Psoas muscle (tissue), 8 donors: Measurements from ENCODE around the gene ZNF830. TPM values are rescaled to one million over a fixed set of nuclear protein-coding genes. Genes with fewer than 3 reads are reported as not detected.
"Not testable (repeated sequence)": the region's sequence is repeated elsewhere in the genome, so short reads cannot be mapped to it uniquely, and the experiment has no call there.

Experiments used
- ATAC-seq, 4 donors: fragments of 200-7000 bp; cut with Tn5 transposase; one replicate each; pipeline ENCODE4 v1.9.1; 2020; ENCODE audit warnings: moderate library complexity in 3 of 4, mild to moderate bottlenecking in 2 of 4
- DNase-seq, 2 donors: peaks; one replicate each; pipeline ENCODE4 v3.0.0-alpha.2; 2020
- H3K27ac ChIP-seq: fragments of 200-600 bp; one replicate; pipeline ENCODE4 v1.8.0; 2022
- H3K27me3 ChIP-seq, 3 donors: fragments of 200-600 bp in 1 of 3; one replicate each; pipeline versions ENCODE4 v1.6.1 to v1.8.0; 2013 to 2022; ENCODE audit warnings: low read length in 2 of 3, mild to moderate bottlenecking in 2 of 3, moderate library complexity in 1 of 3; ENCODE audit not compliant: insufficient read depth in 3 of 3
- H3K36me3 ChIP-seq, 2 donors: fragments of 200-600 bp in 1 of 2; one replicate each; pipeline versions ENCODE4 v1.6.1 to v1.8.0; 2013 to 2022; ENCODE audit warnings: low read depth in 1 of 2, mild to moderate bottlenecking in 1 of 2, moderate library complexity in 1 of 2; ENCODE audit not compliant: insufficient read depth in 1 of 2
- H3K4me1 ChIP-seq: fragments of 200-600 bp; one replicate; pipeline ENCODE4 v1.8.0; 2022
- H3K4me3 ChIP-seq: fragments of 200-600 bp; one replicate; pipeline ENCODE4 v1.8.0; 2022; ENCODE audit warnings: mild to moderate bottlenecking
- H3K9me3 ChIP-seq: fragments of 200-600 bp; one replicate; pipeline ENCODE4 v1.8.0; 2022
- WGBS, 3 donors: extraction: QIAGEN DNeasy Blood & Tissue Kit; methylation state at CpG; one replicate each; pipeline versions ENCODE4 v1.1.6 to v1.1.7; 2013; 5-methylcytosine and 5-hydroxymethylcytosine counted together
- intact Hi-C, 2 donors: fragments of 100-400 bp; cut with DNase I; formaldehyde crosslinking; loops; one replicate each; pipeline versions ENCODE4 v1.11.0 to v1.14.2; 2022
- polyA plus RNA-seq, 3 donors: library from polyadenylated mRNA; stranded (reverse); fragments of 200-250 nt; gene quantifications; one replicate each; pipeline ENCODE4 v1.2.3, GENCODE V29; 2013
- total RNA-seq, 4 donors: library from RNA; stranded (reverse); fragmentation: NEBNext Ultra II Directional in 2 of 4; extraction: Animal tissue kit (Norgen Biotek cat#: 25700) in 2 of 4; gene quantifications; one replicate each; pipeline versions ENCODE4 v1.2.1 to v1.2.4, GENCODE V29; 2021 to 2023
- TF ChIP-seq, protein P1 (sequence below): fragments of 200-600 bp; IDR thresholded peaks from one replicate; pipeline ENCODE4 v1.8.0; 2022; ENCODE audit warnings: antibody characterized with exemption
- donor health status: healthy with polysubstance abuse.
- donor health status: DM: no; HTN: no; CAD: no; lungs with moderate emphysema.
- donor health status: Bipolar disorder and iron deficiency.
- donor health status: healthy.
- donor health status: DM: yes; HTN: yes; CAD: no.
- donor health status: DM: no; HTN: no; CAD: no.
- donor health status: DM: no; HTN: no; CAD: no.
- donor health status: DM: yes; HTN: yes; CAD: no.

ZNF830 gene
- total and polyA plus RNA-seq, 7 donors, result 7.0 to 13.6 (median 9.6) TPM

DNA sequence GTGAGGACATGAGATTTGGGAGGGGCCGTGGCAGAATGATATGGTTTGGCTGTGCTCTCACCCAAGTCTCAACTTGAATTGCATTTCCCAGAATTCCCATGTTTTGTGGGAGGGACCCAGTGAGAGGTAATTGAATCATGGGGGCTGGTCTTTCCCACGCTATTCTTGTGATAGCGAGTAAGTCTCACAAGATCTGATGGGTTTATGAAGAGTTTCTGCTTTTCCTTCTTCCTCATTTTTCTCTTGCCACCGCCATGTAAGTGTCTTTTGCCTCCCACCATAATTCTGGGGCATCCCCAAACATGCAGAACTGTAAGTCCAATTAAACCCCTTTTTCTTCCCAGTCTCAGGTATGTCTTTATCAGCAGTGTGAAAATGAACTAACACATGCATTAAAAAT lies 40.7 kb upstream of the ZNF830 start:
- no peak overlapping the region for H3K27ac ChIP-seq
- intact Hi-C loops, result no loop called here
- 85 to 86% (median 86%) methylated on average over 4 of the region's 4 CpGs for WGBS, 3 donors
- no peak for ATAC-seq
- H3K9me3 ChIP-seq, result no peaks in the 10 kb centered on the region
- TF ChIP-seq, protein P1, sequence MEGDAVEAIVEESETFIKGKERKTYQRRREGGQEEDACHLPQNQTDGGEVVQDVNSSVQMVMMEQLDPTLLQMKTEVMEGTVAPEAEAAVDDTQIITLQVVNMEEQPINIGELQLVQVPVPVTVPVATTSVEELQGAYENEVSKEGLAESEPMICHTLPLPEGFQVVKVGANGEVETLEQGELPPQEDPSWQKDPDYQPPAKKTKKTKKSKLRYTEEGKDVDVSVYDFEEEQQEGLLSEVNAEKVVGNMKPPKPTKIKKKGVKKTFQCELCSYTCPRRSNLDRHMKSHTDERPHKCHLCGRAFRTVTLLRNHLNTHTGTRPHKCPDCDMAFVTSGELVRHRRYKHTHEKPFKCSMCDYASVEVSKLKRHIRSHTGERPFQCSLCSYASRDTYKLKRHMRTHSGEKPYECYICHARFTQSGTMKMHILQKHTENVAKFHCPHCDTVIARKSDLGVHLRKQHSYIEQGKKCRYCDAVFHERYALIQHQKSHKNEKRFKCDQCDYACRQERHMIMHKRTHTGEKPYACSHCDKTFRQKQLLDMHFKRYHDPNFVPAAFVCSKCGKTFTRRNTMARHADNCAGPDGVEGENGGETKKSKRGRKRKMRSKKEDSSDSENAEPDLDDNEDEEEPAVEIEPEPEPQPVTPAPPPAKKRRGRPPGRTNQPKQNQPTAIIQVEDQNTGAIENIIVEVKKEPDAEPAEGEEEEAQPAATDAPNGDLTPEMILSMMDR, result no peak
- no peak overlapping the region for H3K4me3 ChIP-seq
- H3K4me1 ChIP-seq, result no peaks in the 10 kb centered on the region
- no peak for DNase-seq
- no peaks in the 10 kb centered on the region for H3K27me3 ChIP-seq
- H3K36me3 ChIP-seq, result no peaks in the 10 kb centered on the region

DNA sequence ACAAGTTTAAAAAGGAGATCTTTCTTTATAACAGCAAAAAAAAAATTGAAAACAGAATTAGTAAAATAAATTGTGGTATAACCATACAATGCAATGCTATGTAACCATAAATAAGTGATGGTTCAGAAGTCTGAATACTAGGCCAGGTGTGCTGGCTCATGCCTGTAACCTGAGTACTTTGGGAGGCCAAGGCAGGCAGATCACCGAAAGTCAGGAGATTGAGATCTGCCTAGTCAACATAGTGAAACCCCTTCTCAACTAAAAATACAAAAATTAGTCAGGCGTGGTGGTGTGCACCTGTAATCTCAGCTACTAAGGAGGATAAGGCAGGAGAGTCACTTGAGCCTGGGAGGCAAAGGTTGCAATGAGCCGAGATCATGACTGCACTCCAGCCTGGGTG lies 34.7 kb upstream of the ZNF830 start:
- WGBS, 3 donors, result 86 to 92% (median 88%) methylated on average over 3 of the region's 3 CpGs
- H3K4me1 ChIP-seq, result no peaks in the 10 kb centered on the region

DNA sequence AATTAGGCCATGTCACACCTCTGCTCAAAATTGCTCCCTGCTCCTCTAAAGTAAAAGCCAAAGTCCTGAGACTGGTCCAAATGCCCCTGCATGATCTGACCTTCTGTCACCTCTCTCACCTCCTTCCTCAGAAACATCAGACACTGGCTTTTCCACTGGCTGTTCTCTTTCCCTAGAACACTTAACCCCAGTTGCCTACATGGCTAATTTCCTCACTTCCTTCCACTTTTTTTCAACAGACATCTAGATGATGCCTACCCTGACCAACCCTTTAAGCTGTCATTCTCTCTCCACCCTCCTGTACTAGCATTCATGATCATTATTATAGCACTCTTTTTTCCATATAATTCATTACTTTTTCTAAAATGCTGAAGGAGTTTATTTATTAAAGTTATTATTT lies 31.1 kb upstream of the ZNF830 start:
- intact Hi-C loops, result no loop called here
- ATAC-seq, result no peak

More for the DNA sequence above, 34.7 kb upstream of the ZNF830 start:
- intact Hi-C loops, result no loop called here
- H3K36me3 ChIP-seq, result no peaks in the 10 kb centered on the region
- no peaks in the 10 kb centered on the region for H3K27me3 ChIP-seq
- no peak for DNase-seq
- H3K27ac ChIP-seq, result no peak overlapping the region
- TF ChIP-seq, protein P1, result no peak
- no peaks in the 10 kb centered on the region for H3K9me3 ChIP-seq
- H3K4me3 ChIP-seq, result no peak overlapping the region
- ATAC-seq, result no peak

DNA sequence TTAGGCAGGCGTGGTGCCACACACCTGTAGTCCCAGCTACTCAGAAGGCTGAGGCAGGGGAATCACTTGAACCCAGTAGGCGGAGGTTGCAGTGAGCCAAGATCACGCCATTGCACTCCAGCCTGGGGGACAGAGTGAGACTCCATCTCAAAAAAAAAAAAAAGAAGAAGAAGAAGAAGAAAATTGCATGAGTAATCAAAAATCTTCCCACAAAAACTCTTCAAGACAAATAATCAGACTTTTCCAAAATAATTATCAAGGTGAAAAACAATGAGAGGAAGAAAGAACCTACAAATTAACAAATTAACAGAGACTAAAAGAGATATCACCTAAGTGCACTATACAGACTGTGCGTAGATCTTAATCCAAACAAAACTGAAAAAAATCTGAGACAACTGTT lies 10.6 kb upstream of the ZNF830 start:
- H3K36me3 ChIP-seq, H3K27ac ChIP-seq, intact Hi-C loops, ATAC-seq, H3K4me1 ChIP-seq, DNase-seq, H3K27me3 ChIP-seq, H3K4me3 ChIP-seq, H3K9me3 ChIP-seq: not testable (repeated sequence)
- WGBS, 3 donors, result 90 to 93% (median 91%) methylated on average over 4 of the region's 4 CpGs

More for the DNA sequence above, 31.1 kb upstream of the ZNF830 start:
- TF ChIP-seq, protein P1, result no peak
- DNase-seq, result no peak
- H3K27ac ChIP-seq, result no peak overlapping the region
- no peaks in the 10 kb centered on the region for H3K9me3 ChIP-seq
- H3K4me1 ChIP-seq, result no peaks in the 10 kb centered on the region
- no peak overlapping the region for H3K4me3 ChIP-seq
- H3K36me3 ChIP-seq, result peaks cover 0 to under 1% of the 10 kb centered on the region in 2 donors
- no peaks in the 10 kb centered on the region for H3K27me3 ChIP-seq

DNA sequence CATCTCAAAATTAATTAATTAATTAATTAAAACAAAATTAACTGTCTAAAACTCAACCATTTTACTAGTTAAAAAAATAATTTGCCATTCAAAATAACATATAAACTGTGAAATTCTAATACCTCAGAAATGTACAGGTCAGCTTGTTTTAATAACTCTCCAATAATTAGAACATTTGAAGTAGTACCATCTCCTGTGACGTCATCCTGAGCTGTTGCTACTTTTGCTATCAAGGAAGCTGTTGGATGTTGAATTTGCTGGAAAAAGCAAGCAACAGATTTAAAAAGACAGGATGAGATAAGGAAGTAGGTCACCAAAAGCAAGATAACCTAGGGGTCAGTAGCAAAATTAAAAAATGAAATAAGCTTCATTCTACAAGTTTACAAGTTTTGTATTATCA lies 2.9 kb upstream of the ZNF830 start:
- Histone ChIP-seq H3K4me3 (no peak overlapping the region), H3K27me3 (no peaks in the 10 kb centered on the region), H3K4me1 (peaks cover 12% of the 10 kb centered on the region), H3K9me3 (no peaks in the 10 kb centered on the region), H3K36me3 (peaks cover 0 to 4% of the 10 kb centered on the region in 2 donors), H3K27ac (no peak overlapping the region)
- ATAC-seq (no peak), DNase-seq (no peak)
- intact Hi-C loops, result no loop called here
- WGBS, 3 donors, result 74 to 83% (median 77%) methylated on average over 1 of the region's 1 CpG
- TF ChIP-seq, protein P1, result no peak
